ENCODE data around the gene OPCML.

GRCh38 chr11:132920451-132921096 lies 611.7 kb downstream of the OPCML start:
- TF ChIP-seq ZBTB33 (IDR thresholded peaks at IDR 0.05), result no peak
- TF ChIP-seq CTCF (IDR thresholded peaks at IDR 0.05; ENCODE audit: low read depth, low read length, missing input control), result no peak
- no peak for TF ChIP-seq MAX (IDR thresholded peaks at IDR 0.05)
- no peak for TF ChIP-seq REST (IDR thresholded peaks at IDR 0.05)
- no peak for TF ChIP-seq JUND (IDR thresholded peaks at IDR 0.05)
- TF ChIP-seq SP1 (IDR thresholded peaks at IDR 0.05), result no peak
- TF ChIP-seq RAD21 (IDR thresholded peaks at IDR 0.05), result no peak
- TF ChIP-seq EGR1 (IDR thresholded peaks at IDR 0.05; ENCODE audit: low read depth in 2 of 2), result no peak
- TF ChIP-seq ATF3 (IDR thresholded peaks at IDR 0.05), result no peak
